ENCODE data around the gene DPYD.

- TF ChIP-seq POLR2AphosphoS5 (IDR thresholded peaks at IDR 0.05; ENCODE audit: low read length) (no peak), E2F4 (IDR thresholded peaks at IDR 0.05; ENCODE audit: low read depth, low read length) (no peak), CREB1 (IDR thresholded peaks at IDR 0.05; ENCODE audit: low read depth) (no peak)
Observed at GRCh38 chr1:97898948-97899347, 21.9 kb downstream of the DPYD start.

All from GM12878 (cell line).